Measurements from ENCODE around the gene RGL1.

DNA sequence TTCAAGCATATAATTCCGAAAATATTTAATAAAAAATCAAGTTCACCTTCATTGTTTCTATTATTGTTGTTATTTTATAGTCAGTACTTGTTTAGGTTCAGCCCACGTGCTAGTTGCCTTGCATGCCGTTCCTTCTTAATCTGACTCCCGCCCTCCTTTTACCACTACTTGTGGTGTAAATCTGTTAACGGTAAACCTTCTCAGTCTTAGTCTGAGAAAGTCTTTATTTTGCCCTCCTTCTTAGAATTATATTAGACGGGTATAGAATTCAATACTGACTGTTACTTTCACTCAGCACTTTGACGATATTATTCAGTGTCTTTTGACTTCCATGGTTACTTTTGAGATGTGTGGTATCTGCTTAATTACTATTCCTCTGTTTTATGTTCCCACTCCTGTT is 104.8 kb downstream of the RGL1 start:
- TF ChIP-seq POLR2A (IDR thresholded peaks at IDR 0.05; ENCODE audit: low read depth, low read length) (no peak), POLR2AphosphoS5 (IDR thresholded peaks at IDR 0.05; ENCODE audit: insufficient read depth, low read depth, low read length) (no peak), MYC (IDR thresholded peaks at IDR 0.05; ENCODE audit: low read depth, low read length) (no peak)
- TF ChIP-seq, protein P1, sequence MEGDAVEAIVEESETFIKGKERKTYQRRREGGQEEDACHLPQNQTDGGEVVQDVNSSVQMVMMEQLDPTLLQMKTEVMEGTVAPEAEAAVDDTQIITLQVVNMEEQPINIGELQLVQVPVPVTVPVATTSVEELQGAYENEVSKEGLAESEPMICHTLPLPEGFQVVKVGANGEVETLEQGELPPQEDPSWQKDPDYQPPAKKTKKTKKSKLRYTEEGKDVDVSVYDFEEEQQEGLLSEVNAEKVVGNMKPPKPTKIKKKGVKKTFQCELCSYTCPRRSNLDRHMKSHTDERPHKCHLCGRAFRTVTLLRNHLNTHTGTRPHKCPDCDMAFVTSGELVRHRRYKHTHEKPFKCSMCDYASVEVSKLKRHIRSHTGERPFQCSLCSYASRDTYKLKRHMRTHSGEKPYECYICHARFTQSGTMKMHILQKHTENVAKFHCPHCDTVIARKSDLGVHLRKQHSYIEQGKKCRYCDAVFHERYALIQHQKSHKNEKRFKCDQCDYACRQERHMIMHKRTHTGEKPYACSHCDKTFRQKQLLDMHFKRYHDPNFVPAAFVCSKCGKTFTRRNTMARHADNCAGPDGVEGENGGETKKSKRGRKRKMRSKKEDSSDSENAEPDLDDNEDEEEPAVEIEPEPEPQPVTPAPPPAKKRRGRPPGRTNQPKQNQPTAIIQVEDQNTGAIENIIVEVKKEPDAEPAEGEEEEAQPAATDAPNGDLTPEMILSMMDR (IDR thresholded peaks at IDR 0.05; ENCODE audit: extremely low read depth in 1 of 2, insufficient read depth in 1 of 2, low read depth in 1 of 2, low read length in 2 of 2): no peak
- TF ChIP-seq, protein P2, sequence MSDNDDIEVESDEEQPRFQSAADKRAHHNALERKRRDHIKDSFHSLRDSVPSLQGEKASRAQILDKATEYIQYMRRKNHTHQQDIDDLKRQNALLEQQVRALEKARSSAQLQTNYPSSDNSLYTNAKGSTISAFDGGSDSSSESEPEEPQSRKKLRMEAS (IDR thresholded peaks at IDR 0.05; ENCODE audit: insufficient read depth, insufficient read length): no peak

Measured in endothelial cell of umbilical vein (primary cell).